NCI-H146 (cell line): Measurements from ENCODE around the gene LIMD2.
"Not testable (repeated sequence)": the region's sequence is repeated elsewhere in the genome, so short reads cannot be mapped to it uniquely, and the experiment has no call there.

ENCODE experiments used
- DNase-seq: peaks from one replicate; lab custom pipeline; 2025; lab: John Stamatoyannopoulos, UW

Gene LIMD2

DNA sequence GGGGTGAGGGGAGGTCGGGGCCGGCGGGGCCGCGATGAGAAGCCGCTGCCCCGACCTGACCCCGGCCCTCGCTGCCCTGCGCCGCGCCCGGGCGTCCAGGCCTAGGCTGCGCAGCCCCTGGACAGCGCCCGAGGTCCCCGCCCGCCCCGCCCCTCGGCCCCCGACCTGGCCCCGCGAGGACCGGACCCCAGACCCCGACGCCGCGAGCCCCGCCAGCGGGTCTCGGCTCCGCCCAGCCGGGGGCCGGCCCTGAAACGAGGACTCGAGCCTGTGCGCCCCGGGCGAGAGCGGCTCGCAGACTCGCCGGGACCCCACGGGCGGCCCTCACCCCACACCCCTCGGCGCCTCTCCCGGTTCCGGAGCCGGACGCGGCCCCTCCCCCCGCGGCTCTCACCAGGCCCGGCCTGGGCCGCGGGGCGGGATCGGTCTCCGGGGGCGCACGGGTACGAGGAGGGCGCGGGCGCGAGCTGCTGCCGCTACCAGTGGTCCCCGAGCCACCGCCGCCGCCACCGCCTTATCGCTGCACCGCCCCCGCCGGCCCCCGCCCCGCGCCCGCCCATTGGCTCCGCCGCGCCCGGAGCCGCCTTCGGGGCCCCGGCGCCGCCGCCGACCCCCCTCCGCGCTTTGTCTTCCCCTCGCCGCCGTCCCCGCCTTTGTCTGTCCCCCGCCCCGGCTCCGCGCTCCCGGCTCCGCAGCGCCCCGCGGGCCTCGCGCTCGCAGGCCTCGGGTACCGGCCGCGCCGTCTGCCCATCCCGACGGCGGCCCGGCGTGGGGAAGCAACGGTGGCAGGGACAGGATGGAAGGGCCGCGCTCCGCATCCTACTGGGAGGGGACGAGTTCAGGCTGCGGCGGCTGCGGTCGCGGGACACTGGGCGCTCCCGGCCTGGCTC lies at the start of gene LIMD2:
TSS of gene LIMD2 (minus strand) at position 488 of the 890 bp plus-strand sequence. CDS start 827 bp downstream, outside the sequence.
- peak; percentile 81 for DNase-seq

DNA sequence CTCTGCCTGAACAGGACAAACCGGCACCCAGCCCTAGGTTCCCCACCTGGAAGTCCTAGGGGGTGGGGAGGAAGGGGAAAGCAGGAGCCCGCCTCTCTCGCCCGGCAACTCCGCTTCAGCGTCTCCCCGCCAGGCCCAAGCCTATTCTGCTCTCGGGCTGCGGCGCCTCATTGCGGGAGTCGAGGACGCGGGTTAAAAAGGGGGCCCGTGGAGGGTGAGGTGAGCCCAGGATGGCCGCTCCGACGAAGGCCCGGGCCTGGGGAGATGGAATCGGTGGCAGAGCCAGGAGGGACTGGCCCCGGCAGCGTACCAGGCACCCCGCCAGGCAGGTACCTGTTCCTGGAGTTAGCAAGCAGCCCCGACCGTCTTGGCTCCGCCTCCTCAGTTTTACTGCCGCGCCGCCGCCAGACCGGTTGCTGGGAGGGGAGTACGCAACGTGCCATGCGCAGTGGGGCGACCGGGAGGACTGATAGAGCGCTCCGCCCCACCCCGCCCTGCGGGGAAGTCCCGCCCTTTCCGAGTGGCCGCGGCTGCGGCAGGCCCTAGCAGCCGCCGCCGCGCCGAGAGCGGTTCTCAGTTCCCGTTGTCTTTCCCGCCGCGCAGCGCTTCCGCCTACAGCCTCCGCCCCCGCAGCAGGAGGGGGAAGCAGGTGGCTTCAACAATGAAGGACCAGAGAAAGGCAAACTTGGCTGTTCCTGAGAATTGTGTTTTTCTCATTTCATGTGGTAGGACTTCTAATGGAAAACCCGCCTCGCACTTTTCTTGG lies 41.7 kb upstream of the LIMD2 start, which contains the start of gene STRADA:
TSS of gene STRADA (minus strand) at position 392 of the 766 bp plus-strand sequence. CDS start 13,430 bp downstream, outside the sequence.
- DNase-seq: peak; percentile 98

- peak; percentile 35 for DNase-seq
These were observed 41.1 kb upstream of the LIMD2 start for GRCh38 chr17:63741143-63741407.

DNA sequence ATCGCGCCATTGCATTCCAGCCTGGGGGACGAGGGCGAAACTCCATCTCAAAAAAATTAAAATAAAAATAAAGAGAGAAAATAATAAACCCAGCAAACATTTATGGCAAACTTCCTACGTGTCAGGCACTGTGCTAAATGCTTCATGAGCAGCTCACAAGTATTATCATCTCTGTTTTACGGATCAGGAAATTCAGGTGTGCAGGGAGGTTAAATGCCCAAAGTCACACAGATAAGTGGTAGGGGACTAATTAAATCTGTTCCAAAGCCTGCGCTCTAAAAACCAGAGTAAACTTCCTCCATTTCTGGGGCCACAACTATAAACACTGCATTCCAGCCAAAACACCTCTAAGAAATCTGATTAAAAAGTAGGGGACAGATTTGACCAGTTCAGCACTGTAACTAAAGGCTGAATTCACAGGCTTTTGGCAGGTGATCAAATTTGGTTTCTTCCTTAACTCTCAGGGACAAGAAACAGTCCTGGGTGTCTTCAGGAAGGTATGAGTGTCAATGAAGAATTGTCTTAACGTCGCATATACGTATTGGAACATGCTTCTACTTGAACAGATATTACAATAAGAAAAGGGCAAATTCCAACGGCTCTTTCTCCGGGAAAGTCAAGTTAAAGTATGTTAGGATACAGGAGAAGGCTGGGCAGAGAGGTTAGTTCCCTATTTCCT lies 40.7 kb upstream of the LIMD2 start:
- peak; percentile 4 for DNase-seq

- DNase-seq: no peak
These were observed 35.8 kb upstream of the LIMD2 start for GRCh38 chr17:63735691-63736090.

GRCh38 chr17:63722403-63722802 lies 22.5 kb upstream of the LIMD2 start:
- DNase-seq: no peak

GRCh38 chr17:63720194-63720593 lies 20.3 kb upstream of the LIMD2 start:
- DNase-seq: not testable (repeated sequence)

DNA sequence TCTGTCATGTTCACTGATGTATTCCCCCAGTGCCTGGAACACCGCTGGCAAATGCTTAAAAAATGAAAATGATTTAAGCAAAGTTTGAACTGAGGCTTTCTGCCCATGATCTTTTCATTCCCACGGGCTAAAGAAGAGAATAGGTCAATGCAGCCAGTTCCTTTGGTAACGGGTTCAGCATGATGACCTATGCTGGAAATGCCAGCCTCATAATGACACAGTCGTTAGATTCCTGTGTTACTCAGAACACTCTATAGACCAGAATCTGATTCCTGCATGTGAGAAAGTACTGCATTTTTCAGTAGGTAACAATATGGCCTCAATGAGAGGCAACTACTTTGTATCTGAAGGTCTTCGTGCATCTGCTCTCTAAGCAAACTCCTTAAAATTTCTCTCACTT lies 19.1 kb upstream of the LIMD2 start:
- DNase-seq: no peak

- no peak for DNase-seq
These were observed 16.5 kb upstream of the LIMD2 start for GRCh38 chr17:63716426-63716825.

- DNase-seq: no peak
These were observed 14.8 kb upstream of the LIMD2 start for GRCh38 chr17:63714550-63715277.

DNA sequence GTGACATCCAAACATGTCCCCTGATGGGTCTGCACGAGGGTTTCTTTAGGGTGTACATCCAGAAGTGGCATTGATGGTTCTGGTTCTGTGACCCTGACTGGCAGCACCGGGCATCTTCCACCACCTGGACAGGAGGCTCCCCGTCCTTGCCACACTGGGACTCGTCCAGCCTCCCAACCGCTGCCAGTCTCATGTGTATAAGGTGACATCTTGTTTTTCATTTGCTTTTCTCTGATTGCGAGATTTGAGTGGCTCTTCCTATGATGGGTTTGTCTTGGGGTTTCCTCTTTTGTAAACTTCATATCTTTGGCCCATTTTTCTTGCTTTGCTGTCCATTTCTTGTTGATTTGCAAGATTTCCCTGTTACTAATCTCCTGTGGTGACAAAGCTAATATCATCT lies 9.2 kb upstream of the LIMD2 start:
- DNase-seq: no peak

DNA sequence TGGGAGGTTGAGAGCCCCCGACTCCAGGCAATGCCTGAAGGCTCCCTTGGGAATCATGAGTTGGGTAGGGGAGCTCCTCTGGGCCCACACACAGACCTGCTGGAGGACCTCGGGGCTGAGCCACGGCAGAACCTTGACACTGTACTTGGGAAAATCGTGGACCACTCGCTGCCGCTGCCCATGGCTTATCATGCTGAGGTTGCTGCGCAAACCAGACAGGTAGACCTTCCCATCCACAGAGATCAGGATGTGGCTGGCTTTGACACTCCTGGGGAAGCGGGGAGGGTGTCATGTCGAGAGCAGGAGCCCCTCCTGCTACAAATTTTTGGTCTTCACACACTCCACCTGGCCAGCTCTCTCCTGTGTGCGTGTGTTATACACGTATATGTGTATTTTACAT lies 7.2 kb upstream of the LIMD2 start:
- no peak for DNase-seq

GRCh38 chr17:63706336-63707082 lies 6.6 kb upstream of the LIMD2 start:
- DNase-seq: no peak

DNA sequence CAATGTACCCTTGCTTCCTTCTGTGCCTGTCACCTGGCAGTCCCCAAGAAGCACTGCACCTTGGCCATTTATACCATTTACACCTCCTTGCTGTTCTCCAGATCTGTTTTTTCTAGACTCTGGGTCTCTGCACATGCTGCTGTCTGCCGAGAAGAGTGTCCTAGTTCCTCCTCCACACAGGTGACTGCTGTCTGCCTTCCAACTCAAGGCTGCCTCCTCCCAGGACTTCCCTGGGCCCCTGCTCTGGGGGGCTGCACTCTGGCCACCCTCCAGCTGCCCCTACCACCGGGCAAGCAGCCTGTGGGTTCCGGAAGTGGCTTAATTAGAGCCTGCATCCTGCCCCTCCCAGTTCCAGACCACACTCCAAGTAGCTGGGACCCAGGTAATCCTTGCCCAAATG lies 5.7 kb upstream of the LIMD2 start:
- DNase-seq: no peak

DNA sequence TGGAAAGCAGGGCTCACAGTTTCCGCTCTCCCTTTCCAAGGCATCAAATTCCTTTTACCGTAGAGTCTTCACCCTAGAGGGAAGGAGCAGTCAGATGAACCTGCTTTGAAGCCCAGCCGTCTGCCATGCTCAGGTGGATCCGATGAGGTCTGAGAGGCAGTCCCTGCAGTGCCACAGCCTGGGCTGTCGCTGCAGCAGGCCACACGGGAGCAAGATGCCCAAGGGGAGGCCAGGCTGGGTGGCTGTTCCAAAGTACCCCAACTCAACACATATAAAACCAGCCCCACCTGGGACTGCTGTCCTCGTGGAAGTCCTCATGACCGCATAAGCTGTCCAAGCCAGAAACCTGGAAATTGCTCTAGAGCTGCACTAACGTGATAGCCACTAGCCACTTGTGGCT lies 4.9 kb upstream of the LIMD2 start:
- no peak for DNase-seq

DNA sequence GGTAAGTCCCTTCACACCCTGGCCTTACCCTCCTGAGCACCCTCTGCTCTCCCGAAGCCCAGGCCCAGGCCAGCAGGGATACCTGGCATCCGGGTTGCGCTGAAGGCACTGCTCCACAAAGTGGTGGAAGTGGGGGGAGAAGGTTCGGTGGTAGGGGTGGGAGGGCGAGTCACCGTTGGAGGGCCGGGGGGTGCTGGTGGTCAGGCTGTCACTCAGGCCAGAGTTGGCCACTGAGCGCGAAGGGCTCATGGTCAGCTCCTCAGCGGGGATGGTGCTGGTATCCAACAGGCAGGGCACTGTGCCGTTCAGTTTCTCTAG lies 4.3 kb upstream of the LIMD2 start:
- DNase-seq: no peak

GRCh38 chr17:63703556-63704258 lies 3.8 kb upstream of the LIMD2 start:
- DNase-seq: no peak

GRCh38 chr17:63703029-63703428 lies 3.1 kb upstream of the LIMD2 start:
- DNase-seq: no peak

- no peak for DNase-seq
These were observed 2.7 kb upstream of the LIMD2 start for GRCh38 chr17:63702721-63703015.

- DNase-seq: no peak
These were observed 2.2 kb upstream of the LIMD2 start for GRCh38 chr17:63701868-63702720.
